GM19328 (cell line): ENCODE data around the gene BAG3.
"Not testable (repeated sequence)": the region's sequence is repeated elsewhere in the genome, so short reads cannot be mapped to it uniquely, and the experiment has no call there.

Experiments used
- ATAC-seq: cut with Tn5 transposase; IDR thresholded peaks from one replicate; pipeline ENCODE4 v1.9.1; 2021; ENCODE audit warnings: mild to moderate bottlenecking, moderate library complexity; ENCODE audit not compliant: unreplicated experiment

Gene BAG3

DNA sequence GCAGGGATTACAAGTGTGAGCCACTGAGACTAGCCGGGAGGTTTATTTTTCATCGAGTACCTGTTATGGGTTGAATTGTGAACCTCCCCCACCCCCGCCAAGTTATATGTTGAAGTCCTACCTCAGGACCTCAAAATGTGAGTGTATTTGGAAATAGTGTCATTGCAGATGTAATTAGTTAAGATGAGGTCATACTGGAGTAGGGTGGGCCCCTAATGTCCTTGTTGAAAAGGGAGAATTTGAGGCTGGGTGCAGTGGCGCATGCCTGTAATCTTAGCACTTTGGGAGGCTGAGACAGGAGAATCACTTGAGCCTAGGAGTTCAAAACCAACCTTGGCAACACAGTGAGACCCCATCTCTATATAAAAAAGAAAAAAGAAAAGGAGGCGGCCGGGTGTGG, 10.8 kb upstream of the BAG3 start:
- ATAC-seq, result no peak

DNA sequence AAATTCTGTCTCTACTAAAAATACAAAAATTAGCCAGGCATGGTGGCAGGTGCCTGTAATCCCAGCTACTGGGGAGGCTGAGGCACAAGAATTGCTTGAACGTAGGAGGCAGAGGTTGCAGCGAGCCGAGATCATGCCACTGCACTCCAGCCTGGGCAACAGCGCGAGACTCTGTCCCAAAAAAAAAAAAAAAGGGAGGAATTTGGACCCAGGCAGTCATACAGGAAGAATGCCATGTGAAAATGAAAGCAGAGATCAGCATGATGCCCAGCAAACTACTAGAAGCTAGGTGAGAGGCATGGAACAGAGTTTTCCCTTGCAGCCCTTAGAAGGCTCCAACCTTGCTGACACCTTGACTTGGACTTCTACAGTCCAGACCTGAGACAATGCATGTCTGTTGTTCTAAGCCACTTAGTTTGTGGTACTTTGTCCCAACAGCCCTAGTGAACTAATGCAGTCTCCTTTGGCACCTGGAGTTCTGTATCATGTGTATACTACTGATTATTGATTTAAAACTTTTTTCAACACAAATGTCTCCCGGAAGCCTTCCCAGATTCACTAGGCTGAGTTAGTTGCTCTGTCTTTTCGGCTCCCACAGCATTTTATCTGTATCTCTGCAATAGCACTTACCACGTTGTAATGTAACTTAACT, 10.2 kb upstream of the BAG3 start:
- ATAC-seq, result no peak

DNA sequence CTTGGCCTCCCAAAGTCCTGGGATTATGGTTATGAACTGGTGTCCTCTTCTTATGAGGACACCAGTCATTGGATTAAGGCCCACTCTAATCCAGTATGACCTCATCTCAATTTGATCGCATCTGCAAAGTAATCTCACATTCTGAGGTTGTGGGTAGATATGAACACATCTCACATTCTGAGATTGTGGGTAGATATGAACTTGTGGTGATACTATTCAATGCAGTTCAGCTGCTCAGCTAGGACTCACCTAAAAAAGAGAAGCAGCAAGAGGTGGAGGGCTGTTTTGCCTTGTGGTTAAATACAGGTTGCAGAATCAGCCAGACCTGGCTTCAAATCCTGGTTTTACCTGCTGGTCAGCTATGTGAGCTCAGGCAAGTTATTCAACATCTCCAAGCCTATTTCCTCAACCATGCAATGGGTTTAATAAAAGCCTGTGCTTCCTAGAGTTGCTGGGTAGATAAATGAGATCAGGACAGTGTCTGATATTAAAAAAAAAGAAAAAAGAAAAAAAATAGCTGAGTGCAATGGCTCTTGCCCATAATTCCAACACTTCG, 8.5 kb upstream of the BAG3 start:
- no peak for ATAC-seq

DNA sequence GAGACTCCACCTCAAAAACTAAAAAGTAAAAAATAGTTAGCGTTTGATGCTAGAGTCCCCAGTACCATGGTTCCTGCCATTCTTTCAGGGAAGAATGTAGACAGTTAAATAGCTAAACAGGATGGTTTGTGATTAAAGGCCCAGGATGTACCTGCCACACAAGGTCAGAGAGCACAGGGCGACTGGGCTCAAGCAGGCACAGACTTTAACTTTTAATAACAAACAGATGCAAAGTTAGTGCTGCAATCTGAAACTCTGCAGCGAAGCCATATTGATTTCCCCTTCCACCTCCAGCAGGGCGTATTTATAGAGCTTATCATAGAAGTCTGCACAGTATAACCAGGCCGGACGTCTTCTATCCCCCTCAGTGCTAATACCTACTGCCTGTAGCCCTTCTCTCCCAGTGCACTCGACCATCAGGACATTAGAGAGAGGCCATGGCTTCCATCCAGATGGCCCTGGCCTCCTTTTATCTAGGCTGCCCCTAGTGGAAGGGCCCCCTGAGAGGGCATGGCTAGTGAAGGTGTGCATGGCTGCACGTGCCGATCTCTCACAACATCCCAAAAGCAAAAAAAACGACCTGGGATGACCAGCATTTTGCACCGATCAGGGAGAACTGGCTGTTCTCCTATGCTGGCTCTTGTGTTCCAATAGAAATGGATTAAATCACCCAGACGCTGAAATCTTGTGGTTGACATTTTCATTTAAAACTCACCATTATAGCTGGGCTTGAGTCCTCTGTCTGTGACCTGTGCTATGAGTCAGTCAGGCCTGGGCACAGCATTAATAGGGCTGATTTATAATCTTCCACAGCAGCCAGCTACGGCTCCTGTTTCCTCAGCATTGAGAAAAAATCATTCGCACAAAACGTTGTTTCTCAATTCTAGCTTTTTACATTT, 7.6 kb upstream of the BAG3 start:
- ATAC-seq, result no peak

DNA sequence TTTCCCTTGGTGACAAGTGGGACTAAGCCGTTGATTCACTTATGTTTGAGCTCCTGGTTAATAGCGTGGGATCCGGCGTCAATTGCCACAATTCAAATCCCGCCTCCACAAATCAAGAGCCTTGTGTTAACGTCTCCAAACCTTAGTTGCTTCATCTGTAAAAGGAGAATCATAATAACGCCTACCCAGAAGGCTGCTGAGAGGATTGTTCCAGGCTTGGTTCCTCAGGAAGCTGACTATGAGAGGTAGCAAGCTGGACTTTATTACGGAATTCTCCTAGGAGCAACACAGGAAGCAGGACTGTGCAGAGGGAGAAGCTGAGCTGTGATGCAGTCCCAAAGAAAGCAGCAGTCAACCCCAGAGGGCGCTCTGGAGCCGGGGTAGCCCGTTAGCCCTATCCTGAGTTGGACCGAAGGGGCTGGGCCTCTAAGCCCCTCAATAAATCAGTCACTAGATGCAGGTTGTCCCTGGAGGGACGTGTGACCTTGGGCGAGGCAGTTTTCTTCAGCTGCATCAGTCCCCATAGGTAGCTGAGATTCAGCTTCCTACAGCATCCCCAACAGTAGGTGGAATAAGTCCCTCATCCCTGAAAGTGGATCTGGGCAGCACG, 6.9 kb upstream of the BAG3 start:
- no peak for ATAC-seq

DNA sequence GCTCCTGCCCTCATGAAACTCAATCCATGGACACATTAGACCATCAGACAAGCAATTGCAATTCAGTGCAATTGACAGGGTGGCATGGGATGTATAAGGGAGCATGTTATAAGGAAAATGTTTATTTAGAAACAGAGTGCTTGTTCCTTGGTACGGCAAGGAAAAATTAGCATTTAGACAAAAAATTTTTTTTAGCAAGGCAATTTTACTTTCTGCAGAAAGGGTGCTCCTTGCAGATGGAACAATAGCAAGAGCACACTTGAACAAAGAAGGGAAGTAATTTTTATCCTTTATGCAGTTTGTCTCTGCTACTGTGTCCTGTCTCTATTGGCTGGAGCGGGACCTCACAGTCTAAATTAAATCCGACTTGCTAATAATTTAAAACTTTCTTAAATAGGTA, 6.2 kb upstream of the BAG3 start:
- no peak for ATAC-seq

DNA sequence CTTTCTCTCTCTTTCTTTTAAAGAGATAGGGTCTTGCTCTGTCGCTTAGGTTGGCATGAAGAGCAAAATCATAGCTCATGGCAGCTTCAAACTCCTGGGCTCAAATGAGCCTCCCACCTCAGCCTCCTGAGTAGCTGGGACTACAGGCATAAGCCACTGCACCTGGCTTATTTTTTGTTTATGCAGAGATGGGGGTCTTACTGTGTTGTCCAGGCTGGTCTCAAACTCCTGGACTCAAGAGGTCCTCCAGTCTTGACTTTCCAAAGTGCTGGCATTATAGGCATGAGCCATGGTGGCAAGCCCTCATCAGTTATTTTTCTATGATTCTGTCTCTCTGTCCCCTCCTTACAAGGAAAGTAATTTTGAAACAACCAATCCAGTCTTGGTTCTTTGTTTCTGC, 1.1 kb upstream of the BAG3 start:
- no peak for ATAC-seq

DNA sequence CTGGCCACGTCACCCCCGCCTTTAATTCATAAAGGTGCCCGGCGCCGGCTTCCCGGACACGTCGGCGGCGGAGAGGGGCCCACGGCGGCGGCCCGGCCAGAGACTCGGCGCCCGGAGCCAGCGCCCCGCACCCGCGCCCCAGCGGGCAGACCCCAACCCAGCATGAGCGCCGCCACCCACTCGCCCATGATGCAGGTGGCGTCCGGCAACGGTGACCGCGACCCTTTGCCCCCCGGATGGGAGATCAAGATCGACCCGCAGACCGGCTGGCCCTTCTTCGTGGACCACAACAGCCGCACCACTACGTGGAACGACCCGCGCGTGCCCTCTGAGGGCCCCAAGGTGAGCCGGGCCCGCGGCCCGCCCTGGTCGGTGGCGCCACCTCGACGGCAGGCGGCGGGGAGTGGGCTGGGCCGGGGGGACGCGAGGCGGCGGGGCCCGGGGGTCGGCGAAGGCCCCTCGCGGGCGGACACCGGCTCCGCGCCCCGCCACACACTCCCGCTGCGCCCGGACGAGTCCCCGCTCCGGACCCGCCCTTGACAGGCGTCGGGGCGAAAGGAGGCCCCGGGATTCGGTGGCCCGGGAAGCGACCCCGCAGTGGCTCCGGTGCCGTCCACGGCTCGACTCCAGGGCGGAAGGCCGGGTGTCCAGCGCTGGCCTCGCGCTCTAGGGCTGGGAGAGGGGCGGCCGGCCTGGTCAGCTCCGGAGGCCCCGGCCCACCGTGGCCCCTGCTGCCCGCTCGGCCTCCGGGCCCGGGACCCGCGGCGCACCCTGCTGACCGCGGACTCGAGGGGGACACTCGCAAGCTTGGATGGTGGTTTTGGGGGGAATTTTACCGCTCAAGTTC, 557 bp downstream of the BAG3 start:
- no peak for ATAC-seq

DNA sequence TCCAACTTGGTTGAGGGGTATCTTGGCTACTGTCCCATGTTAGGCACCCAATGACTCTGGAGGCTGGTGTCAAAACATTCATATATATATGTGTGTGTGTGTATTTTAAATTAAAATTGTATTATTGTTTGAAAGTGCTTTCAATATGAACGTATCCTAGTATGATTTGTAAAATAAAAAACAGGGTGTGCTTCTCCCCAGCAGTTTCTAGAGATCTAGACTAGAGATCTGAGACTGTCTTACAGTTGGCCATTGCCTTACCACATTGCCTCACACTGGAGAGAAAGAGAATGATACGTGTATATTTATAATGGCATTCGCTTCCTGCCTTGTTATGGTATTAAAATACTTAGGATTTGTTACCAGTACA, 1.2 kb downstream of the BAG3 start:
- ATAC-seq, result no peak

DNA sequence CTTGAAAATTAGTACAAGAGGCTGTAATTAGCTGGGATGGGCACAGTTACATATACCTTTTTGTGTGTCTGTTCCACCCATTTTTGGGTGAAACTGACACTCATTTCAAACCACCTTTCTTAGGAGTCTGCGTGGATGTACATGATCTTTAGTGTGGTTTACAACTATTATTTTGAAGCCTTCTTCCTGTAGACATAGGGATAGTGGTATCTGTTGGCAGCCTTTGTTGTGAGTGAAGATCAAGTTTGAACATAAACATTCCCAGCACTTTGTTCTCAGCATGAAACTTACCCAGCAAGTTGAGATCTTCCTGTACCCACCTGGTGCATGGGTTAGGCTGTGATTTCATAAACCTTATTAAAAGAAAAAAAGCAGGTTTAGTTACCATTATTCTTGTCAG, 2.0 kb downstream of the BAG3 start:
- ATAC-seq, result no peak

DNA sequence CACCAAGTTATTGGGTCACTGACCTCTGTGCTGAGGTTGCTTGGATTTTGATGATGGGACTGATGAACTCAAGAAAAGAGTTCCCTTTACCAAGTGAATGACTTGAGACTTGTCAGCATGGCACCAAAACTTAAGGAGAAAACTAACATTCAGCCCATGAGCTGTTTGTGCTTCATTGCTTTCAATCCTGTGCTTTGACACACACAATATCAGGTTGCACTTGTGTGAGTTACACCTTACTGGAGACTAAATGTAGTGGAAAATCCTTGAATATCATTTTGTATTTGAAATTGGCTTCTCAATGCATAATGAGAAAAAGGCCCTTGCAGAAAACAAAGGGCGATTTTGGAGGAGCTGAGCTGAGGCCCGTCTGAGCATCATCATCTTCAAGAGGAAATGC, 2.7 kb downstream of the BAG3 start:
- ATAC-seq, result no peak

DNA sequence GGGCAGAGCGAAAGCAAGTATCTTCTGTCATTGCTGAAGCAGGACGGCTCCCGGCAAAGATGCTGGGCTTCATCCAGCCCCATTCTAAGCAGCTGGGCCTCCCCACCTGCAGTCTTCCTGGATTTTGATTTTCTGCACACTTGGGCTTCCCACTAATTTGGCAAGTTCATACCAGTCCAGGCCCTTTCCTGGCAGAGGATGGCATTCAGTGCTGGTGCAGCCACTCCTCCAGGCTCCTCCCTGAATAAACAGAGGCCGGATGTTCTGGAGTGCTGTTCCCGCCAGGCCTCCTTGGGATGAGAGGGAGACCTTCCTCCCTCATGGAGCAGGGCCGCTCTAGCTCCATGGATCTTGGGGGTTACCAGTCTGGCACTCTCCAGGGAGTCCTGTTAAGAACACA, 3.4 kb downstream of the BAG3 start:
- ATAC-seq, result no peak

DNA sequence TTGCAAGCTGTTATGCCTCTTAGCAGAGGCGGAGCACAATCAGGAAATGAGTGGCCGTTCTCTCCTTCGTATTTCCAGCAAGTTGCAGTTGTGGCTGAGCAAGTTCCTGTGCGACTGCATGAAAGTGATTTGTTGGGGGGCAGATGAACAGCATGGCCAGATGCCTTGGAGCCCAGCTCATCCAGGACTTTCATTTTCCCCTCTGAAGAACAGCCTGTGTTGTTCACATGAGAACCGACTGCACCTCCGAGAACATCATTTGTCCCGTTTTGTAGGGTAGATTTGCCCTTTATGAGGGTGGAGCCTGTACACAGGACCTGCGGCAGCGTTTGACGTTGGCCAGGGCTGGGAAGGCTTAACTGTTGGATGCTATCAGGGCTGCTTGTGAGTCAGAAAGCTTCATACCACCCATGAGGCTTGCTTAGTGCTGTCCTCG, 4.4 kb downstream of the BAG3 start:
- ATAC-seq, result no peak

DNA sequence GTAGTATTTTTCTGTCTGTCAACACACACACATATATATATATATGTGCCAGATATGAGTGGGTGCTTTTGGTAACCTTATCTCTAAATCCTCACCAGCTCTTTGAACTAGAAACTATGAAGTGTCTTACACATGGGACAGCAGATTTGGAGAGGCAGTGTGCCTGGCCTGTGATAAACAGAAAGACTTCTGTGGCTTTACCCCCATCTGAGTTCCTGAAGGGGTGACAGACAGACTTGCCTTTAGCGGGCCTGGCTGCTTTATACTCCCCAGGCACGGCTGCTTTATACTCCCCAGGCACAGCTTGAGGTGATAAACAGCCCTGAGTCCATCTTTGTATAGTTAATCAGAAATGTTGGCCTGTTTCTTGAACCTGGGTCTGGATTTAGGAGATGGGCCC, 5.6 kb downstream of the BAG3 start:
- no peak for ATAC-seq

DNA sequence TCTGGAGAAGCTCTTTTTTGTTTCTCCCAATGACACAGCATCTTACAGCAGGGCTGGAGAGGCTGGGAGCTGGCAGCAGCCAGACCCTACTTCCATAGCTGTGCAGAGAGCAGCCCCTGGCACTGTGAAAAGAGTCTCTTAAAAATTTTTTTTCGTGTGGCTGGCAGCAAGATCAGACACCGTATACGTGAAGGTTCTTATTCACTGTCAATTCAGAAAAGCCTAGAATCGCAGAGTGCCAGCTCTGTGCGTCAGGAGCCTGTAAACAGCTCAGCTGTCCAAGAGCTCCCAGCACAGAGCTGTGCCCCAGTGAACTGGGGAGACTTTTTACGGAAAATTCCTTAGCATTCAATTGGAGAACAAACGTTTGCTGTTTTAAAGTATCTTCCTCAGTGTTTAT, 6.5 kb downstream of the BAG3 start:
- no peak for ATAC-seq

DNA sequence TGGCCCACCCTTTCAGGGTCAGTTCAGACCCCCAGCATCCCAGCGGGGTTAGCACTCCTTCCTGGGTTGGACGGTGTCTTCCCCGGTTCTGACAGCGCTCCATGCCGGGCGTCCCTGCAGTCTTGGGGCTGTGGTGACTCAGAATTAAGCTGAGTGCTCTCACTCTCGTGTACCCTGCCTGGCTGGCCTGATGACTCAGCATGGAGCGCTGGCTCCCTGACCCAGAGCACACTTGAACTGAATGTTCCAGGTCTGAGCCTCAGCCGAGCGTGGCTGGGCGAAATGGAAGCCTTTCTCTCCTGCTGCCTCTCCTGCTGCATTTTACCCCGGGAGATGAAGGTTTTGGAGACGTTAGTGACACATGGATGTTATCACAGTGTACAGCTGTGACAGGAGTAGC, 7.1 kb downstream of the BAG3 start:
- no peak for ATAC-seq

DNA sequence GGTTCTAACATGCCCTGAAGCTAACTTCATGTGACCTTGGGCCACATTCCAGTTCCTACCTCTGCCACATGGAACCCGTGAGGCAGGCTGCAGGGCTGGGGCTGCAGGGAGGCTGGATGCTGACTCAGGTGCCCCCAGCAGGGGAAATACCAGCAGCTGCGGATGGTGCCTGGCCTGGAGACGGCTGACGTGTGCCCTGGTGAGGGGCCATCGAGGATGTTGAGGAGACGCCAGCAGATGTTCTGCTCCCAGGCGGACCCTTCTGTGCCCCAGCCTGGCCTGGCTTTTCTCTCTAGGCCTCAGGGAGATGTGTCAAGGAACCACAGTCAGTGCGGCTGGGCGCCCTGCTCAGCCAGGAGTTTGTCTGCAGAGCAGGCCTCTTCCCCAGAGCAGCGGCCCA, 8.8 kb downstream of the BAG3 start:
- ATAC-seq, result no peak

DNA sequence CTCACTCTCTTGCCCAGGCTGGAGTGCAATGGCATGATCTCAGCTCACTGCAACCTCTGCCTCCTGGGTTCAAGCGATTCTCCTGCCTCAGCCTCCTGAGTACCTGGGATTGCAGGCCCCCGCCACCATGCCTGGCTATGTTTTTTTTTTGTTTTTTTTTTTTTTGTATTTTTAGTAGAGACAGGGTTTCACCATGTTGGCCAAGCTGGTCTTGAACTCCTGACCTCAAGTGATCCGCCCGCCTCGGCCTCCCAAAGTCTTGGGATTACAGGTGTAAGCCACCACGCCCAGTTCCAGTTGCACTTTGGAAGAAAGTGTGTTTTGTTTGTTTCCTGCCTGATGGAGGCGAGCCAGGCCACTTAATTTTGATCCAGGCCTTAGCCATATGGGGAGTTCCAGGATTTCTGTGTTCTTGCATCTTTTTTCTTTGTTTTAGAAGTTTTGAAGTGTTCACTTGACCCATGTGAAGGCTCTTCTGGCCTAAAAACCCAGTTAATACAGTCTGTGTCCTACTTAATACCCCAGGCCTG, 11.0 kb downstream of the BAG3 start:
- not testable (repeated sequence) for ATAC-seq

DNA sequence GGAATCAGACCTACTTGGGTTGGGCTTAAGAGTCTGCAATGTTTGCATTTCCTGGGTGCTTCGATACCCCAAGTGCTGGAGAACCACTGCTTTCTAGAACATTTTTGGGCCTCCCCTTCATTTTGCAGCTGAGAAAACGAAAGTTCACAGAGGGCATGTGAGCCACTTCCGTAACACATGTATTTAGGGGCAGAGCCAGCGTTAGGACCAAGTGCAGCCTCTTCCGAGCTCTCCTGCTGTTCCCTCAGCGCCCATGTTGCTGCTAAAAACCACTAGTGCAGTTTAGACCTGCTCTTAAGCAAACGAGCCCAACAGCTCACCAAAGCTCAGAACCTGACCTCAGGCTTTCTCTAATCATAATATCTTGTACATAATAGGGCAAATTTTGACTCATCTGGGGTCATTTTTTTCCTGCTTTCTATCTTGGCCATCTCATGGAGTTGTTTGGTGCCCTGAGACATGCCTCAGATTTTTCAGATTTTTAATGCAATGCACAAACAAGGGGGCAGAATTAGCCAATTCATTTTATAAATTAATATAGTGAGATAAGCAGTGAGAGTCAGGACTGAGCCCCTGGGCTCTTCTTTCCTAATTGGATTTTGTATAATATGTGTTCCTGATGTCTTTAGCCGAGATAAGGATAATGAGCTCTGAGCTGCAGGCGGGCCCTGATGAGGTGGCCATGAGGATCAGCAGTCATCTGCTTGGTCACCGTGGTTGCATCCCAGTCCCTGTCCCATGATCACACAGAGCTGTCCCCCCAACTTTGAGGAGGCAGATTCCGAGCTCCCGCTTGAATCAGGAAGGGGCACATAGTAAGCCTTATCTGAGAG, 12.9 kb downstream of the BAG3 start:
- ATAC-seq, result no peak
